ENCODE measurements around the gene TRAPPC4. TPM values are rescaled to one million over a fixed set of nuclear protein-coding genes. Genes with fewer than 3 reads are reported as not detected.

The TRAPPC4 gene
- total and polyA plus RNA-seq, 2 of the 8 experiments (the other 6 are each of a cell fraction or from before 2014, with no cell fraction given) = 94.3 to 223 TPM

DNA sequence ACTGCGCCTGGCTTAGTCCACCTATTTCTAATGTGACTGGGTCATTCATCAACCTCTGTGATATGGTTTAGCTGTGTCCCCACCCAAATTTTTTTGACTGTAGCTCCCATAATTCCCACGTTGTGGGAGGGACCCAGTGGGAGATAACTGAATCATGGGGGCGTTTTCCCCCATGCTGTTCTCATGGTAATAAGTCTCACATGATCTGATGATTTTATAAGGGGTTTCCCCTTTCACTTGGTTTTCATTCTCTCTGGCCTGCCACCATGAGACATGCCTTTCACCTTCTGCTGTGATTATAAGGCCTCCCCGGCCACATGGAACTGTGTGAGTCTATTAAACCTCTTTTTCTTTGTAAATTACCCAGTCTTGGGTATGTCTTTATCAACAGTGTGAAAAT is 11.9 kb upstream of the TRAPPC4 start:
- Histone ChIP-seq H2BK20ac (ENCODE audit: low read length) (no peak overlapping the region), H4K8ac (ENCODE audit: extremely low read depth, insufficient read depth, low read length) (no peak overlapping the region), H3K79me1 (ENCODE audit: low read depth, low read length) (no peaks in the 10 kb centered on the region), H2BK12ac (ENCODE audit: low read depth, low read length) (no peak overlapping the region), H3K9me3 (ENCODE audit: insufficient read depth in 2 of 2, low read depth in 1 of 2, low read length in 1 of 2) (no peaks in the 10 kb centered on the region), H3K79me2 (ENCODE audit: control insufficient read depth in 1 of 2, insufficient read depth in 2 of 2, low read length in 2 of 2) (peaks cover 0 to 4% of the 10 kb centered on the region in 2 experiments; a peak in 2 of 4 replicates), H3K4me2 (ENCODE audit: insufficient read depth in 1 of 2, low read depth in 2 of 2, low read length in 2 of 2) (no peak overlapping the region), H3K23me2 (ENCODE audit: low read depth, low read length) (no peaks in the 10 kb centered on the region), H3K27me3 (replicated peaks in 1 of 4; ENCODE audit: control insufficient read depth in 3 of 4, extremely low read depth in 1 of 4, insufficient read depth in 3 of 4, low read length in 3 of 4) (no peaks in the 10 kb centered on the region), H2BK120ac (replicated peaks; ENCODE audit: low read depth, low read length) (no peak overlapping the region), H3K27ac (ENCODE audit: low read depth, low read length) (no peak overlapping the region), H2BK15ac (ENCODE audit: low read length) (no peak overlapping the region), H3K4ac (replicated peaks; ENCODE audit: insufficient read length, low read depth, low read length) (no peak overlapping the region), H3K14ac (ENCODE audit: insufficient read length) (no peak overlapping the region), H3K4me3 (ENCODE audit: extremely low read depth in 1 of 4, insufficient read depth in 2 of 4, low read depth in 3 of 4, low read length in 4 of 4) (no peak overlapping the region), H3K23ac (ENCODE audit: insufficient read length) (no peak overlapping the region), H3K9ac (replicated peaks in 1 of 4; ENCODE audit: extremely low read depth in 1 of 4, low read depth in 3 of 4, low read length in 3 of 4) (no peak overlapping the region), H2AK5ac (ENCODE audit: low read depth, low read length) (no peak overlapping the region), H3K36me3 (ENCODE audit: control insufficient read depth in 2 of 4, insufficient read depth in 4 of 4, low read length in 3 of 4) (peaks cover 8 to 53% (median 30%) of the 10 kb centered on the region in 4 experiments), H3K4me1 (replicated peaks in 1 of 4; ENCODE audit: control insufficient read depth in 3 of 4, insufficient read depth in 4 of 4, low read length in 3 of 4) (no peaks in the 10 kb centered on the region), H2AFZ (ENCODE audit: low read length) (no peak overlapping the region), H3K18ac (ENCODE audit: extremely low read depth, low read length) (no peak overlapping the region), H4K20me1 (replicated peaks in 1 of 2; ENCODE audit: control insufficient read depth in 1 of 2, insufficient read depth in 2 of 2, low read length in 2 of 2) (no peaks in the 10 kb centered on the region), H4K5ac (ENCODE audit: insufficient read length, low read depth, low read length) (no peak overlapping the region), H3K56ac (replicated peaks; ENCODE audit: insufficient read length, low read depth, low read length) (no peak overlapping the region), H4K91ac (replicated peaks; ENCODE audit: insufficient read length, low read length) (no peak overlapping the region), H2BK5ac (ENCODE audit: low read depth, low read length) (no peak overlapping the region)
- ChIA-PET POLR2A (ENCODE audit: partially characterized antibody) (interaction anchor here (0.6 to 18.5 kb wide), 4 partner anchors 9 to 216 kb away, joined by 3 to 264 read pairs (median 114); partner anchors contain the start of genes DDX6, RPS25, SLC37A4 and TRAPPC4), CTCF (ENCODE audit: partially characterized antibody) (no interaction called here)
- WGBS, 2 experiments (ENCODE audit: extremely low coverage in 1 of 2, insufficient coverage in 1 of 2, insufficient read length in 1 of 2, insufficient replicate concordance in 2 of 2, low coverage in 1 of 2, low lambda C conversion rate in 2 of 2, missing lambda C conversion rate in 1 of 2) = 94% methylated on average over 4 of the region's 4 CpGs; no CpG with 5 or more reads in 1 of the 2 experiments
- no peak for FAIRE-seq
- DNase-seq (ENCODE audit: low read depth in 1 of 2, low spot score in 2 of 2) = no peak
- TF ChIP-seq RNF2 (IDR thresholded peaks at IDR 0.05; ENCODE audit: borderline replicate concordance, low read depth, low read length, missing control alignments, poor library complexity, severe bottlenecking) (no peak), EZH2 (IDR thresholded peaks at IDR 0.05; ENCODE audit: low read depth, low read length, severe bottlenecking) (no peak), TBP (IDR thresholded peaks at IDR 0.05; ENCODE audit: low read depth, low read length) (no peak), GABPA (IDR thresholded peaks at IDR 0.05; ENCODE audit: borderline replicate concordance, insufficient read depth, low read length) (no peak), RFX5 (IDR thresholded peaks at IDR 0.05; ENCODE audit: borderline replicate concordance, low read depth, low read length) (no peak), PHF8 (conservative IDR thresholded peaks at IDR 0.05; ENCODE audit: low read depth, low read length) (no peak)
